GM19467 (cell line): ENCODE data around the gene UGT2A1.
A peak's percentile ranks its signal among the peaks of the same experiment; 100 is the strongest.
"Not testable (repeated sequence)": the region's sequence is repeated elsewhere in the genome, so short reads cannot be mapped to it uniquely, and the experiment has no call there.

ENCODE experiments used
- ATAC-seq: cut with Tn5 transposase; IDR thresholded peaks from one replicate; pipeline ENCODE4 v1.9.1; 2021; ENCODE audit warnings: mild to moderate bottlenecking, moderate library complexity; ENCODE audit not compliant: unreplicated experiment

Gene UGT2A1

GRCh38 chr4:69653147-69653546 is at the start of gene UGT2A1:
UGT2A1 (minus strand) TSS chr4:69653247; CDS start chr4:69647644, 5,603 bp downstream.
- no peak for ATAC-seq

- ATAC-seq = no peak
Measured at GRCh38 chr4:69702201-69702600, 49.2 kb upstream of the UGT2A1 start.

GRCh38 chr4:69701696-69702095 is 48.6 kb upstream of the UGT2A1 start:
- ATAC-seq = no peak

- no peak for ATAC-seq
Measured at GRCh38 chr4:69697536-69698242, 44.6 kb upstream of the UGT2A1 start.

- ATAC-seq = peak; percentile 63
Measured at GRCh38 chr4:69689599-69689998, 36.6 kb upstream of the UGT2A1 start.

GRCh38 chr4:69684804-69685203 is 31.8 kb upstream of the UGT2A1 start:
- ATAC-seq = no peak

- no peak for ATAC-seq
Measured at GRCh38 chr4:69668680-69669079, 15.6 kb upstream of the UGT2A1 start.

GRCh38 chr4:69664009-69664408 is 11.0 kb upstream of the UGT2A1 start:
- ATAC-seq = not testable (repeated sequence)

- ATAC-seq = not testable (repeated sequence)
Measured at GRCh38 chr4:69661130-69661803, 8.2 kb upstream of the UGT2A1 start.

GRCh38 chr4:69658133-69658532 is 5.1 kb upstream of the UGT2A1 start:
- no peak for ATAC-seq

- ATAC-seq = no peak
Measured at GRCh38 chr4:69656653-69657158, 3.7 kb upstream of the UGT2A1 start.

GRCh38 chr4:69650872-69651271 is 2.2 kb downstream of the UGT2A1 start:
- no peak for ATAC-seq

GRCh38 chr4:69649629-69650028 is 3.4 kb downstream of the UGT2A1 start:
- no peak for ATAC-seq

GRCh38 chr4:69649207-69649606 is 3.8 kb downstream of the UGT2A1 start:
- ATAC-seq = no peak

- no peak for ATAC-seq
Measured at GRCh38 chr4:69642961-69643360, 10.1 kb downstream of the UGT2A1 start.

- no peak for ATAC-seq
Measured at GRCh38 chr4:69640289-69640688, 12.8 kb downstream of the UGT2A1 start.

- no peak for ATAC-seq
Measured at GRCh38 chr4:69639542-69639941, 13.5 kb downstream of the UGT2A1 start, which contains the start of gene UGT2A2. UGT2A2 (minus strand) TSS chr4:69639642; CDS start chr4:69639640, 2 bp downstream.

GRCh38 chr4:69617083-69617694 is 35.9 kb downstream of the UGT2A1 start:
- ATAC-seq = no peak

- no peak for ATAC-seq
Measured at GRCh38 chr4:69610484-69610883, 42.6 kb downstream of the UGT2A1 start.

- no peak for ATAC-seq
Measured at GRCh38 chr4:69601065-69601464, 52.0 kb downstream of the UGT2A1 start.

- no peak for ATAC-seq
Measured at GRCh38 chr4:69600013-69600412, 53.0 kb downstream of the UGT2A1 start.

- no peak for ATAC-seq
Measured at GRCh38 chr4:69594382-69594781, 58.7 kb downstream of the UGT2A1 start.
